ENCODE measurements around the gene CKAP4.
A peak's percentile ranks its signal among the peaks of the same experiment; 100 is the strongest.

The CKAP4 gene

DNA sequence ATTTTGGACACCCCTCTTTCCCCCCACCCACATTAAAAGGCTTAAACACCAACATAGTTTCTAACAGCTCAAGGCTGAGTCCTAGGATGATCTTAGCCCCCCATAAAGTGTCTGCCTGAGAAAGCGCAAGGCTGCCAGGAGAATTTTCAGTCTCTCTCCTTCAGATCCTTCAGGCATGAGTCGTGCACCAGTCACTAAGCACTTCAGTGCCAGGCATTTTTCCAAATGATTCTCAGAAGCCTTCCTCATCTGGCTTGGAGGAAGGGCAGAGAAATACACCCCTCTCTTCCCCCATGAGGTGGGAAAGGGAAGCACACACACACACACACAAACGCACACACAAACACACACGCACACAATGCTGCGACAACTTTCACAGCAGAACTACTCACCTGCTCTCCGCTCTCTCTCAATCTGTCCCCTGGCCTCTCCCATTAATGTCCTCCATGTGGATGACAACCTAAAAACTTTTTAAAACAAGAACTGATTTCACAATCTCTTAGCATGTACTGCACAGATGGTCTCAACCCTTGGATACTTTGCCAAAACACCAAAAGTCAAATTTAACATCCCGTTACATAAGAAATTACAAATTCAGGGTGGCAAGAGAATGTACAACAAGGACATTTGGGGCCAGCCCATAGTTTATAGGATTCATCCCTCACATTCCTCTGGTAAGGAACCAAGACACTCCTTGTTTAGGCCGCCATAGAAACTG lies 49.8 kb downstream of the CKAP4 start:
- peak; percentile 68 to 71 for DNase-seq (ENCODE audit: low read depth in 2 of 2)

DNA sequence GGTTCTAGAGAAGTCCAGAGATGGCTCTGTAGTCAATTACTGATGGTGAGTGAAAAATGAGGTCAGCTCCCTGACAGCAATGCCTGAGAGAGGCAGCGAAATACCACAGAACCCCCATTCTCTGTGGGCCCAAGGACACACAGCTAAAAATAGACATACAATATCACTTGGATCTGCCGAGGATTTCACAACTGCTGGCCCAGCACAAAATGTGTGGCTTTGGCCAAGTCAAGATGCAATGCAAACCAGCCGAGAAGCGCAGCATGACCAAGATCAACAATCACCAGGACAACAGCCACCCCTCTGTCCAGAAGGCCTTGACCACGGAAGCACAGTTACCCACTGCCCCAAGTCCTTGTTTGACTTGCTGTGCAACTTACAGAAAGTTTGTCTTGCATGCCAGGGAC lies 52.2 kb downstream of the CKAP4 start:
- peak; percentile 67 to 69 for DNase-seq (ENCODE audit: low read depth in 2 of 2)

DNA sequence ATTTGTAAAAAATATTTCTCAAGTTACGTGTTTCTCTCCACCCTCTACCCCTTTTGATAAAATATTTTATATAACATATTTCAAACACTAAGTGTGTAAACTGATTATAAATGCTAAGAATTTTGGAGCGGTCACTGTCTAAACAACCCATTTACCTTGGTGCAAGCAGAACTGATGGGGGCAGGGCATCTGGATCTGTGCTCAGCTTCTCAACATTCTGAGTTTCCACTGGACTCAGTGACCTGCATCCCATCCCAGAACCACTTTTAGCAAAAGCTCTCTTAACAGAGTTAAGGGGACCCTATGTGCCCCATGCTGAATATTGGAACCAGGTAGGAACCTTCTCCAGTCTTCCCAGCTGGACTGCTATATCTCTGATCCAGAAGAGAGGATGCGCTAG lies 53.5 kb downstream of the CKAP4 start:
- no peak for DNase-seq (ENCODE audit: low read depth in 2 of 2)

DNA sequence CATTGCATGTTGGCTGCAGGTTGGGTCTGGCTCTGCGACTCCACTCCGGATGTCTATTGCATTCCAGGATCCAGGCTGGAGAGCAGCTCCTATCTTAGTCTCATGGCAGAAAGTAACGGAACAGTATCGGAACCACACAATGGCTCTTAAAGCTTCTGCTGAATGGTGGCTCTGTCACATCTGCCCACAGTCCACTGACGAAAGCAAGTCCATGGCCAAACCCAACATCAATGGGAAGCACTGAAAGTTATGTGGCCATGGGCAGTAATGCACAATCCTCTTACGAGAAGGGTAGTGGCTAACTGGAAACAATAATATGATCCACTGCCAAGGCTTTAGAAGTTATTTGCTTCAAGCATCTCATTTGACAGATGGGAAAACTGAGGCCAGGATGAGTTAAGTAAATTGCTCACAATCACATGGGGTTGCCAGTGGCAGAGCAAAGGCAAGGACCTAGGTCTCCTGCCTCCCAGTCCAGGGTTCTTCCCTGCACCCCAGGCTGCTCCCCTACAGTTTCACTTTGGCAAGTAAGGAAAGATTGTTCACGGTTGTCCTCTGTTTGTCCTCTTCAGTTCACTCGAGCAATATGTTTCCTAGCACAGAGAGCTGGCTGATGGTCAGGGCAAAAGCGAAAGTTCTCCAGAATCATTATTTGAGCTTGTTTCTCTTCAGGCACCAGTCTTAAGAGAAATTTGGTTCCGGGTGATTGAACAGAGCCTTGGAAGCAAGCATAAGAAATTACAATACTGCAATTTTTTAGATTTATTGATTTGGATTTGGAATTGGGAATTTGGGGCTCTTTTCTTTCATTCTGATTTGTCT lies 54.2 kb downstream of the CKAP4 start:
- no peak for DNase-seq (ENCODE audit: low read depth in 2 of 2)

DNA sequence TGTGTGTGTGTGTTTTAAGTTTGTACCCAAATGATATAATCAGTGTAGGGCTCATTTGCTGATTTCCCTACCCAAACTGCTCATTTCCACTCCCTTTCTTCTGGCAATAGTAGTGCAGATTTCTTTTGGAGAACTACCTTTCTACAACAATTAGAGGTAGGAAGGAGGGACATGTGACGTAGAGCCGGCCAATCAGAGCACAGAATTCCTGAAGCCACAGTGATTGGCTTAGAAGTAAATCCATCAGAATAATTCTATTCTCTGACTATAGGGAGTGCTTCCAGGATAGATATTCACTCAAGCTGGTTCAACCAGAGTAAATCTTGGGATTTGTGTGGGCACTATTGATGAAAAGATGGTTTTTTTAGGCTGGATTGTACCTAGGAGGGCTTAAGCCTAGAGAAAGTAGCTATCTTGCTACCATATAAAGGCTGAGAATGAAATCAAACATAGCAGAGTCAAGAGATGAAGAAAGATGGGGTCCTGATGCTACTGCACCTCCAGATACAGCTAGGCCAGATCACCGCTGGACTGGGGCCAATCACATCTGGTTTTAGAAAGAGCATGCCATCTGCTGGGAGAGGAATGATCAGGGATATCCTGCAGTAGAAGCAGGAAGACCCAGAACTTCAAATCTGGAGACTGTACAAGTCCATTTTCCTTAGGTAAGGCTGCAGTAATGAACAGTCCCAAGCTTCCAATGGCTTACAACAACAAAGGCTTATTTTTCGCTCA lies 55.0 kb downstream of the CKAP4 start:
- DNase-seq (ENCODE audit: low read depth in 2 of 2): no peak

DNA sequence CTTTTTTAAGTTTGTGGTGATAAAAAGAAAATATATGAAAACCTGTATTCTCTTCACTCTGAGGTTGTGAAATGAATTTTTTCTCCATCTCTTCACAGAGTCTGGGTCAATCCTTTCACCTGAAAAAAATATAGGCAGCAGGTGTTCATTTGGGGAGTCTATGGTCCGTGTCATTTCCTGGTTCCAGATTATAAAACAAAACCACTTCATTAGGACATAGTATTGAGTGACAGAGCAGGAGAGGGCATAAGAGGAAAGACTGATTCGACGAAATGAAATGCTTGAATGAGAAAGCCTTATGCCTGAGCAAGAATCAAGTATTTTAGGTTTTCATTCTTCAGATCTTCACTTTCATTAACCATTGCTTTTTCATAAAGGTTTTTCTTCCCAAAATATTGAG lies 57.2 kb downstream of the CKAP4 start:
- DNase-seq (ENCODE audit: low read depth in 2 of 2): no peak

DNA sequence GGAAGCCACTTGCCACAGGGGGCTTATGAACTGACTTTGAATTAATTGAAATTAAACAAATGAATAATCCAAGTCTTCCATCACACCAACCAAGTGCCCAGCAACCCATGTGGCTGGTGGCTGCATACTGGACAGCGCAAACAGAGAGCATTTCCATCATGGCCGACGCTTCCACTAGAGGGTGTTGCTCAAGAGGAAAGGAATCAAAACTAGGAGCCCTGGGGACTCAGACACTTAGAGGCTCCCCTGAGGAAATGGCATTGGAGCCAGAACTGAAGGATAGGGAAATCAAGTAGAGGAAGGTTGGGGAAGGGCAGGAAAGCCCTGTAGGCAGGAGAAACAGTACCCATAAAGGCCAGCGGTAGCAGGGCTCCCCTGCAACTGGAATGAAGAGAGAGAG lies 58.5 kb downstream of the CKAP4 start:
- DNase-seq (ENCODE audit: low read depth in 2 of 2): no peak

DNA sequence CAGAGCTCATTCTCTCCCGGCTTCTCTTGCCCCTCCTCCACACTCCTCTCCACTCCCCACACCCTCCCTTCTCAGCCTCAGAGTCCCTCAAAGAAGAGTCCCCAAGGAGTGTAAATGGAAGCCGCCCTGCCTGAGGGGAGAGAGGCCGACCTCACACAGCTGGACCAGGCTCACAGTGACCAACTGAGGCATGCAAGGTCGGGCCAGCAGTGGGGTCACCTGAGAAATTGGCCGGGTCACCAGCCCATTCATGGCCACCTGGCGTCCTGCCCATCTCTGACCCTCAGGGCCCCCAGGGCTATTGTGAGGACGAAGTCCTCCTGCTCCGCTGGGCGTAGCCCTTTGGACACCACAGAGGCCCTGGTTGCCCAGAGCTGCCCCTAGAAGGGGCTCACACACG lies 59.6 kb downstream of the CKAP4 start:
- DNase-seq (ENCODE audit: low read depth in 2 of 2): no peak
